ENCODE data around the gene PPFIA1.
"Not testable (repeated sequence)": the region's sequence is repeated elsewhere in the genome, so short reads cannot be mapped to it uniquely, and the experiment has no call there.

Gene PPFIA1

DNA sequence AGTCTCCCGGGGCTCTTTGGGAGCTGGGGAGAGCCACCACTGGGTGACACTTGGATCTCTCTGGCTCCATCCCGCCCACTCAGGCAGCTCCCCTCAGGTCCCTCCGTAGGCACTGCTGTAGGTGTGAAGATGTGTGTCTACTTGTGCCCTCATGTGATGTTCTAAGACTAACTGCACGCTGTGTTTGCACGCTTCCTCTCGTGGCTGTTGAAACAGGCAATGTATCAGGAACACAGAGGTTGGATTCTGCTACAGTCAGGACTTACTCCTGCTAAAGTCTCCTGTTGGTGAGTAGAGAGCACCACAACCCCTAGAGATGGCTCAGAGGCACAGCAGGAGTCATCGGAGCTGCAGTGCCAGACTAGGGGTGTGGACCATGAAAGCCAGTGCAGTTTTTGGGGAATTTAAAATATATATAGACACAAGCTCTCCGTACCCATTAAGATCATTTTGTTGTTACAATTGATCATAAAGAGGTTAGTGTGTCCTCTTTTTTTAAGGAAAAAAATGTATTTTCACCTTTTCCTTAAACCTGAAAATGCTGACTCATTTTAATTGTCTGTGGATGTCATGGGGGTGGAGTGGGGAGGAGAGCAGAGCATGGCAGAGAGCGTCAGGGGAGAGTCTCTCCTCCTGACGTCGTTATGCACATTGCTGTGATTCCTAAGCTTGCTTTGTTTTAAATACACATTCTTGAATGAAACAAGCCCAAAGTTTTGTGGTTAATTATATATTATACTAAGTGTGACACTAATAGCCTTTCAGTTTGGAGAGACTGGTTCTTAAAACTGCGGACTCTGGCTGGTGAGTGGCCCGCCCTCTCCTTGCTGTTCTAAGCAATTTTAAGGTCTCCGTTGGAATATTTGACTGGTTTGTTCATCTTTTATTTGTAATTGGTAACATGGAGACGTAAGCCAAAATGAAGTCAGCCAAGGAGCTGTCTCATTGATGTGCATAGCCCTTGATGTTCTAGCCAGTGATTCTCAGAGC is 111.7 kb downstream of the PPFIA1 start:
- H3K9ac ChIP-seq (ENCODE audit: insufficient read length): no peak overlapping the region
- no peak overlapping the region; the same call in 1 of the 2 replicates for H3K4me3 ChIP-seq
- no peaks in the 10 kb centered on the region for H3K9me3 ChIP-seq (ENCODE audit: low read depth, low read length)
- TF ChIP-seq POLR2AphosphoS5 (IDR thresholded peaks at IDR 0.05; ENCODE audit: borderline replicate concordance, low read depth, low read length): no peak
- TF ChIP-seq FOXP2 (optimal IDR thresholded peaks at IDR 0.05; ENCODE audit: control extremely low read depth, extremely low read length, insufficient read depth): no peak
- no peak for TF ChIP-seq EZH2 (IDR thresholded peaks at IDR 0.05)
- H3K36me3 ChIP-seq (ENCODE audit: insufficient read depth, low read length): peaks cover 67% of the 10 kb centered on the region
- peak overlapping the region; percentile 88 for H3K27ac ChIP-seq
- DNase-seq (ENCODE audit: low read depth, low spot score): no peak

DNA sequence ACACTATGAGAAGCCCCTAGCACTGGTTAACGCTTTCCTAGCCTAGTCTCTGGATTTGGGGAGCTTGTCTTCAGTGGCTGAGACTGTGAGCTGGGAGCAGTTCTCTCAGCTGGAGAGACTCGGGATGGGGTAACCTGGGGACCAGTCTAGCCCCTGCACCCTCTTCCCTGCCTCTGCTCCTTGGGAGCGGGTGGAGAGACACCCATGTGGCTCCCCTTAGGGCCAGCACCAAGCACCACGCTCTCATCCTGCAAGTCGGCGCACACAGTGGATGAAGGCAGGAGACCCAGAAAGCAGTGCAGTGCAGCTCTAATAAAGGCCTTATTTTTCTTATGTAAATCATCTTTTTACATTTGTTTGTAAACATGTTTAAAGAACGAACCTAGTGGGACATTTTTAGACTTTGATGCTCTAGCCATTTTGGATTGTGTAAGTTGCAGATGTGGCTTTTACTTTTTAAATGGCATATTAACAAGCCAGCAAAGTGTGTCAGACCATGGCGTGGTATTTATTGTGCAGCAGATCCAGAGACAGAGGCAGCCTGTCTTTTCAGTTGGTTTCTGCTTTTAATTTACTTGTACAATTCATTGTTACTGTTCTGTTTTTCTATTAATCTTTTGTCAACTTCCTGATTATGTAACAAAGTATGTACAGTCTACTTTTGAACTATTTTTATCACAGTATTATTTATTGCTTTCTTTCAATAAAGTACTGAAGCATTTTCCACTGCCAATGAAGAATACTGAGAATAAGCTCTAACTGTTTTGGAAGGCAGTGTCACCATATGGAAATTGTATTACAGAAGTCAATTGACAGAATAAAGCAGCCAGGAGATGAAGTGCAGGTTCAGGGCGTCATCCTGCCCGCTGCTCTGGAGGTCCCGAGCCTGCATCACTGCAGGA is 113.4 kb downstream of the PPFIA1 start:
- Histone ChIP-seq H3K4me3 (no peak overlapping the region), H3K9me3 (ENCODE audit: low read depth, low read length) (no peaks in the 10 kb centered on the region), H3K9ac (ENCODE audit: insufficient read length) (no peak overlapping the region), H3K36me3 (ENCODE audit: insufficient read depth, low read length) (peaks cover 51% of the 10 kb centered on the region), H3K27ac (peak overlapping the region; percentile 88)
- no peak for DNase-seq (ENCODE audit: low read depth, low spot score)
- no peak for TF ChIP-seq EZH2 (IDR thresholded peaks at IDR 0.05)
- TF ChIP-seq POLR2AphosphoS5 (IDR thresholded peaks at IDR 0.05; ENCODE audit: borderline replicate concordance, low read depth, low read length): no peak; the same call in 1 of the 2 replicates
- TF ChIP-seq FOXP2 (optimal IDR thresholded peaks at IDR 0.05; ENCODE audit: control extremely low read depth, extremely low read length, insufficient read depth): no peak

DNA sequence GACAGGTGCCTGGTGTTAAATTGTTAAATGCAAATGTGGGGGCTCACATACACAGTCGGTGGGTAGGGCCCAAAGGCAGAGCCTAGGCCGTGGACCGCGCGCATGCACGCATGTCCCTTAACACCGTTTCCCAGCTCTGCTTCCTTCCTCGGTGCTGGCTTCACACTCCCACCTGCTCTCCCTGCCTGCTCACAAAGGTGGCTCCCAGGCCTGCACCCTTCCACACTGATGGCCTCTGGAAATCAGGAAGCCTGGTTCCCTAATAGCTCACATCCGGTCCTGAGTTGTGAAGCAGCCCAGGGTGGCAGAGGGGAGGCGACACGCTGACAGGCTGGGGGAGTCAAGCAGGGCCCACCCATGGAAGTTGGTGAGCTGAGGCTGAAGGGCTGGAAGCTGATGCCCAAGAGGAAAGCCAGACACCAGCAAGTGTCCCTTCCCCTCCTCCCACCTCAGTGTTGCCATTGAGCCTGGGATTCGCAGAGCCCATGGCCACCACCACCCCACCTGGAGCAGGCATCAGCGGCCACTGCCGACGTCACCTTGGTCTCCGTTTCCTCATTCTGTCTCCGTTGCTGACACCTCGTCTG is 114.2 kb downstream of the PPFIA1 start:
- no peaks in the 10 kb centered on the region for H3K9me3 ChIP-seq (ENCODE audit: low read depth, low read length)
- no peak overlapping the region for H3K4me3 ChIP-seq
- TF ChIP-seq EZH2 (IDR thresholded peaks at IDR 0.05) (no peak), FOXP2 (optimal IDR thresholded peaks at IDR 0.05; ENCODE audit: control extremely low read depth, extremely low read length, insufficient read depth) (no peak), POLR2AphosphoS5 (IDR thresholded peaks at IDR 0.05; ENCODE audit: borderline replicate concordance, low read depth, low read length) (no peak)
- no peak for DNase-seq (ENCODE audit: low read depth, low spot score)
- H3K36me3 ChIP-seq (ENCODE audit: insufficient read depth, low read length): peaks cover 46% of the 10 kb centered on the region
- peak overlapping the region; percentile 88; the same call in 1 of the 2 replicates for H3K27ac ChIP-seq
- H3K9ac ChIP-seq (ENCODE audit: insufficient read length): no peak overlapping the region

DNA sequence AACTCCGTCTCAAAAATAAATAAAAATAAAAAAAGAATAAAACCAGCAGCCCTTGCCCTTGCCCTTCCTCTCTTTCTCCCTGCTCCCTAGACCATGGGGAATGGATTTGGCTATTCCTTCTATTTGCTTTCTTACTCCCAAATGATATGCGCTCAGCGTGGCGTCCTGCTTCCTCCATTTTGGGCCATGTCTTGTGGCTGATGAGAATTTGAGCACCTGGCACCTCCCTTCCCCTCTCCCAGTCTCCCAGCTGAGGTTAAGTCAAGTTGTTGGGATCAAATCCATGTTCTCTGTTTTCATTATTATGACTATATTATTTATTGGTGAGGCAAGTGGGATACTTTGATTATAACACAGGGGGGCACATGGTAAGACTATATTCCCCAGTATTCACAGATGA is 117.1 kb downstream of the PPFIA1 start:
- Histone ChIP-seq H3K27ac (no peak overlapping the region), H3K9me3 (ENCODE audit: low read depth, low read length) (no peaks in the 10 kb centered on the region), H3K4me3 (no peak overlapping the region), H3K9ac (ENCODE audit: insufficient read length) (no peak overlapping the region), H3K36me3 (ENCODE audit: insufficient read depth, low read length) (peaks cover 32% of the 10 kb centered on the region)
- no peak for DNase-seq (ENCODE audit: low read depth, low spot score)
- TF ChIP-seq EZH2 (IDR thresholded peaks at IDR 0.05) (no peak), FOXP2 (optimal IDR thresholded peaks at IDR 0.05; ENCODE audit: control extremely low read depth, extremely low read length, insufficient read depth) (no peak), POLR2AphosphoS5 (IDR thresholded peaks at IDR 0.05; ENCODE audit: borderline replicate concordance, low read depth, low read length) (no peak)

DNA sequence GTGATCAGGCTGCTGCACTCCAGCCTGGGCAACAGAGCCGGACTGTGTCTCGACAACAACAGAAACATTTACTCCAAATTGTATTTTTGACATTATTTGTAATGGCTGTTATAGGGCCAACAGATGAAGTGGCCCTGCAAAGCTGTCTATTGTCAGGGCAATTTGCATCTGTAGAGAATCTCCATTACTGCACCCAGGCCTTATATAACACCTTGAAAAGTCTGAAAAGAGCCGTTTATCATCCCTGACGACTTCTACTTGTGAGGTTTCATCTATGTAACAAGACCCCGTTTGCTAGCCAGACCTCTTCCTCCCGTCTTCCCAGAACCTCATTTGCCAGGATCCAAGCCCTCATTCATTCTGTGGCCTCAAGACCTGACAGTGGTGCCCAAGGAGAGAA is 118.7 kb downstream of the PPFIA1 start:
- H3K9me3 ChIP-seq (ENCODE audit: low read depth, low read length): no peaks in the 10 kb centered on the region
- H3K9ac ChIP-seq (ENCODE audit: insufficient read length): no peak overlapping the region
- no peak overlapping the region for H3K4me3 ChIP-seq
- TF ChIP-seq FOXP2 (optimal IDR thresholded peaks at IDR 0.05; ENCODE audit: control extremely low read depth, extremely low read length, insufficient read depth): no peak
- H3K27ac ChIP-seq: no peak overlapping the region
- peaks cover 24% of the 10 kb centered on the region for H3K36me3 ChIP-seq (ENCODE audit: insufficient read depth, low read length)
- DNase-seq (ENCODE audit: low read depth, low spot score): no peak

DNA sequence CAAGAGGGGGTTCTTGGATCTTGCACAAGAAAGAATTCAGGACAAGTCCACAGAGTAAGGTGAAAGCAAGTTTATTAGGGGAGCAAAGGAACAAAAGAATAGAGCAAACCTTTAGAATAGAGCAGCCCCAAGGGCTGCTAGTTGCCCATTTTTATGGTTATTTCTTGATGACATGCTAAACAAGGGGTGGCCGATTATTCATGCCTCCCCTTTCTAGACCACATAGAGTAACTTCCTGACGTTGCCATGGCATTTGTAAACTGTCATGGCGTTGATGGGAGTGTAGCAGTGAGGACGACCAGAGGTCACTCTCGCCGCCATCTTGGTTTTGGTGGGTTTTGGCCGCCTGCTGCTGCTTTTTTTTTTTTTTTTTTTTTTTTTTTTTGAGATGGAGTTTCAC is 120.4 kb downstream of the PPFIA1 start:
- not testable (repeated sequence) for H3K4me3 ChIP-seq; DNase-seq (ENCODE audit: low read depth, low spot score); H3K27ac ChIP-seq; H3K9me3 ChIP-seq (ENCODE audit: low read depth, low read length); H3K9ac ChIP-seq (ENCODE audit: insufficient read length)
- peaks cover 16% of the 10 kb centered on the region for H3K36me3 ChIP-seq (ENCODE audit: insufficient read depth, low read length)

DNA sequence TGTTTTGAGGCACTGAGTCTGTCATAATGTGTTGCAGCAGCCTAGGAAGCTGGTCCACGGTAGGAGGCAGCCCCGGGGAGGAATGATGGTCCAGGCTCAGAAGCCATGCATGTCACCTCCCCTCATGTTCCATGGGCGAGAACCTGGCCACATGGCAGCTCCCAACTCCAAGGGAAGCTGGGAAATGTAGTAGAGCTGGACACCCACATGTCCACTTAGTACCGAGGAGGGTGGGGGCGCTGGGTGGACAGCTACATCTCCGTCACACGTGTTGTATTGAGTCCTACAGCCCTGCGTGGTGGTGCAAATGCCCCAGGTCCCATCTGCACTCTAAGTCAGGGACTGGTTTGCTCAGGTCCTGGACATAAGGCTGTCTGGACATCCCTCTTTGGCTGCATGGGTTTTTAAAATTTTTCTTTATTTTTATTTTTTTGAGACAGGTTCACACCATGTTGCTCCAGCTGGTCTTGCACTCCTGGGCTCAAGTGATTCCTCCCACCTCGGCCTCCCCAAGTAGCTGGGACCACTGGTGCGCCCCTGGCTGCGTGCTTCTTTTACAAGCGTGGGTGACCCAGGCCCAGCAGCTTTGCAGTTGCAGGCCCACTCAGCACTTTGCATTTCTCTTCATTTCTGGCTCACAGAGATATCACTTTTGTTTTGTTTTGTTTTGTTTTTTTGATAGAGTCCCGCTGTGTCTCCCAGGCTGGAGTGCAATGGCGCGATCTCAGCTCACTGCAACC is 123.9 kb downstream of the PPFIA1 start:
- H3K9me3 ChIP-seq (ENCODE audit: low read depth, low read length): no peaks in the 10 kb centered on the region
- H3K9ac ChIP-seq (ENCODE audit: insufficient read length): no peak overlapping the region
- no peak overlapping the region for H3K4me3 ChIP-seq
- DNase-seq (ENCODE audit: low read depth, low spot score): no peak
- H3K27ac ChIP-seq: no peak overlapping the region
- H3K36me3 ChIP-seq (ENCODE audit: insufficient read depth, low read length): peaks cover 12% of the 10 kb centered on the region
- TF ChIP-seq FOXP2 (optimal IDR thresholded peaks at IDR 0.05; ENCODE audit: control extremely low read depth, extremely low read length, insufficient read depth) (no peak), EZH2 (IDR thresholded peaks at IDR 0.05) (no peak), POLR2AphosphoS5 (IDR thresholded peaks at IDR 0.05; ENCODE audit: borderline replicate concordance, low read depth, low read length) (no peak)

Data from SK-N-MC (cell line).